IPS DF 4.7 (cell line): Measurements from ENCODE around the gene CNGA3.

Source experiments
- DNase-seq: peaks from one replicate; pipeline ENCODE4 v3.0.0-alpha.2; 2013; ENCODE audit warnings: low spot score; ENCODE audit errors: extremely low read depth

The CNGA3 gene

DNA sequence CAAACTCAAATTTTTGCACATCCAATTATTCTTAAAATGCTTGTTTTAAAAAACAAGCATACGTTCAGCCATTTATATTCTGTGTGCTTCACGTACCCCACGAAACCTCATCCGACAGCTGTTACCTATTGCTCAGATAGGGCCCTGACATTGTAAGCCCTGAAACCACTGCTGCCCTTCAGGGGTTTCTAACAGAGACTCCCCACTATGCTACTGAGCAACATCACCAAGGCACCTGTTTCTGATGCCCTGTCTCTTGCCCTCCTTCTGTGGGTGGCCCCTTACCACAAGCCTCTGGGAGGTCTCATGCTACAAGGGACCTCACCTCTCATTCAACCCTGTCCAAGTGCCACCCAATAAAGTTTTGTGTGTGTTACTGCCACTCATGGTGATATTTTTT lies 18.5 kb upstream of the CNGA3 start:
- DNase-seq, result no peak

DNA sequence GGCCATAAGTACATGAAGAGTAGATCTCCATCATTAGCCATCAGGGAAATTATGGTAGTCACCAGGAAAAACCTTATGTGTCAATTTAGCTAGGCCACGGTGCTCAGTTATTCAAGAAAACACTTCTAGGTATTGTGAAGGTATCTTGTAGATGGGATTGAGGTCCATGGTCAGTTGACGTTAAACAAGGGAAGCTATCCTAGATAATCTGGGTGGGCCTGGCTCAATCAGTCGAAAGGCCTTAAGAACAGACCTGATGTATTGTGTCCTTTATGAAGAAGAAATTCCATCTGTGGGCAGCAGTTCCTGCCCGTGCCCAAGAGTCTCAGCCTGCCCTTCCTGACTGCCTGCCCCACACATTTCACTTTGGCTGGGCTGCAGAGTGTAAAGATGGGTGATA lies 16.7 kb upstream of the CNGA3 start:
- DNase-seq, result no peak

DNA sequence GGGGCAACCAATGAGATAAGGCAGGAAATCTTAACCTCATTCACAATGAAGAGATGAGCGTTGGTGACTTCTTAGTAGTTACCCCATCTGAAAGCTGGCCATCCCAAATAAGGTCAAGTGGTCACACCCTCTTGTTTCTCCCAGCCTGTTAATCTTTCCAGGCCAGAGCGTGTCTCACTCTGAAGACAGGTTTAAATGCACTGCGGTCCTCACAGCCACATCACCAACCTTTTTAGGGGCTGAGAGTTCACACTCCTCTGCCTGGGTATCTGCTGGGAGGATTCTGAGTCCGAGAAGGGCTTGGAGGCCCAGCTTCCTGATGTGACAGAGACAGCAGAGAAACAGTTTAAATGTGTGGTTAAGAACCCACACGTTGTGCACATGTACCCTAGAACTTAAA lies 13.3 kb upstream of the CNGA3 start:
- DNase-seq, result no peak

DNA sequence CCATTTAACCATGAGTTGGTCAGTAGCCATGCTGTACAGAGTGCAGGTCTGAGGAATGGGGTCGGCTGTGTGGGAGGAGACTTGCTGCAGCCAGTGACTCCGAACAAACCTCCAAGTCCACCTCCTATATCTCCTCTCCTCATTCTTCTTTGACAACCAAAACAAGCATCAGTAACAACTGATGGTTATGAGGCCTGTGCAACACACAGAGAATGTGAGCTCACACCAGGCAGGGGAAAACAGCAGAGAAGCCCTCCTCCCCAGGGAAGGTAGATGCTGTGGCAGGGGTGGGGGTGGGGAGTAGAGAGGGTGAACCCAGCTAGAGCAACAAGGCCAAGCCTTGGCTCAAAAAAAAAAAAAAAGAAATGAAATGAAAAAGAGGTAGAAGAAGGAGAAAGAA lies 12.3 kb upstream of the CNGA3 start:
- DNase-seq, result no peak

DNA sequence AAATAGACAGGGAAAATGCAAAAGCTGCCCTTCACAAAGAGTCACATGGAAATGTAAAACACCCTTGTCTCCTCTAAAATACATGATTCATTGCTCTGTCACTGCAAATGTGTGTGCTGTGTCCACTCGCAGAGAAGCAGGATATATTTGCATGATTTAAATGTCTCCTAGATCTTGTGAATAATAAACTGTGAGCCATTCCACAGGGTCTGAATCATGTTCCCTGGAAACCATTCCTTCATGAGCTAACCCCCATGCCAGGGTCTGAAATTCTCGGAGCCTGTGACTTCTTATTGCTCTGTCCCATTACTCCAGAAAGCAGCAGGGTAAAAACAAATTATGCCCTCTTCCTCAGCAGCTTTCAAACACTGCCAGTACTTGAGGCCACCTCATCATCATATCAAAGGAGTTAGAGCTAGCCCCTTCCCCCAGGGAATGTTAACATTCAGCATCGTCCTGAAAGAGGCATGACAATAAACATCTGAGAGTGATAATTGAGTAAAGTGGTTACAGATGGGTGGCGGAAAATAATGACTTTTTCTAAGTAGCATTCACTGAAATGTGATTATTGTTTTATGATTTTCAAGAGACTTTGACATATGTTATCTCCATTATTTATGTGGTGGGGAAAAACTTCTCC lies 11.7 kb upstream of the CNGA3 start:
- DNase-seq, result no peak

DNA sequence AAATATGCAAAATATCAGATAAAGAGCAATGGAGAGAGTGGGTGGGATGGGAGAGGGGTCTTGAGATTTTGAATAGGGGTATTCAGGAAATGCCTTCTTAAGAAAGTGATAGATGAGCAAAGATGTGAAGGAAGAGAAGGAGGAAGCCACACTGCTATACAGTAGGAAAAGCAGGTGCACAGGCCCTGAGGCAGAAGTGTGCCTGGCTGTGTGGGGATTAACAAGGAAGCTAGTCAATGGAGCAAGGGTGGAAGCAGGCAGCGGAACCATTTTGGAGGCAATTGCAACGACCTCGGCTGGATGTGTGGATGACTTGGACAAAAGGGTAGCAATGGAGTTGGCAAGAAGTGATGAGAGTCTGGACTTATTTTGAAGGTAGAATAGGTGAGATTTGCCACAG lies 11.0 kb upstream of the CNGA3 start:
- no peak for DNase-seq

DNA sequence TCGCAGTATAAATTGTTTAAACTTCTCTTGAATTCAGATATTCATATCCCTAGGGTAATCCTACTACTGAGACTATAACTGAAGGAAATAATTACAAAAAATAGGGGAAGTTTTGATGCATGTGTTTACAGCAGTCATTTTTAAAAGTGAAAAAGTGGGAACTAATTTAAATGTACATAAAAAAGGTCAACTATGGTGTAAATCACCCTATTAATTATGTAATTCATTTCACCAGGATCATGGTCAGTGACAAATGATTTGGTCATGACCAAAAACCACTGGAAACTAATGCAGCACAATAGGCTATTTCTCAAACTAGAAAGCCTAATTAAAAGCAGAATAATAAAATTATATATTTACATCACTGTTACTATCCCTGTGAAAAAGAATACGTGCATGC lies 5.0 kb upstream of the CNGA3 start:
- no peak for DNase-seq

DNA sequence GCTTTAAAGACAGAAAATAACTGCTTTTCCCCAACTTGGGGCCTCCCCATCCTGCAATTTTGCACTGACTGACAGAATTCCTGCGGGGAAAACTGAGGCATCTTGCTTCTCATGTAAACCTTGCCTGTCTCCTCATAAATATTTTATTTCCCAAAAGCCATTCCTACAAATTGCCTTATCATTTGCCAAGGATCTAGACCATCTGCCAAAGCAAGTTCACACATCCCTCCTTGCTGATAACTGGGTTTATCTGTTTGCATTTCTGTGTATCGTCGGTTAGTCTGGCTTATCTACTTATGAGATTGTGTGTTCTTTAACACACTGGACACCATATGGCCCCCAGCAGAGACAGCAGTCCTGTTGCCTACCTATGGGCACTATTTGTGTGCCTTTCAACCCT lies 3.0 kb upstream of the CNGA3 start:
- no peak for DNase-seq

DNA sequence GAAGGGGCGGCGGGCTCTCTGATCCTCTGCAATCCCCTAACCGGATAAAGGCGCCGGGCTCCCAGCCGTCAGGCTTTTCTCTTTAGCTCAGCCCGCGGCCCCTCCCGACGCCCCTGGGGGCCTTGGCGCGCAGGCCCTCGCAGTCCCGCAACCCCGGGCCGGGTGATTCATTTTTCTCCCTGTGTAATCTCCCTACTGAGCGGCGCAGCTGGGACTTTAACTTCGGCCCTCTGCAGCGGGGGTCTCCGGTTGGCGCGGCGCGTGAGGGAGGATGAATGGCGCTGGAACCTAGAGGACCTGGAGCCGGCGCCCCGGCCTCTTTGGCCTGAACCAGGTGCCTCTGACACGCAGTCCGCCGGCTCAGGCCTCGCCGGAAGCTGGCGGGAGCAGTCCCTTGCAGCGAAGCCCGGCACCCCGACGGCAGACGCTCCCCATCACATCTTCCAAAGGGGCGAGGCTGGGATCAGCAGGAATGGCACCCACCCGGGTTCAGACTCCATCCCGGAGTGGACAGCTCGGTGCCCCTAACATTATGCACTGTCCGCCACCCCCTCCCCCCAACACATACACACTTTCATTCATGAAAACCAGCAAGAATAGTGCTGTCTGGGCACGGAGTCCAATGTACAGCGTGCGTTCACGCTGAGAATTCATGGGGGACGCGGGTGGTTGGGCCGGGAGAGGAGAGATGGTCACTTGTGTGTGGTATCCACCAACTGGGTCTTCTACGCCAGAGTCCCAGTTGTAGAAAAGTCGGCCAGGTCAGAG lies 1.2 kb downstream of the CNGA3 start:
- DNase-seq, result no peak

DNA sequence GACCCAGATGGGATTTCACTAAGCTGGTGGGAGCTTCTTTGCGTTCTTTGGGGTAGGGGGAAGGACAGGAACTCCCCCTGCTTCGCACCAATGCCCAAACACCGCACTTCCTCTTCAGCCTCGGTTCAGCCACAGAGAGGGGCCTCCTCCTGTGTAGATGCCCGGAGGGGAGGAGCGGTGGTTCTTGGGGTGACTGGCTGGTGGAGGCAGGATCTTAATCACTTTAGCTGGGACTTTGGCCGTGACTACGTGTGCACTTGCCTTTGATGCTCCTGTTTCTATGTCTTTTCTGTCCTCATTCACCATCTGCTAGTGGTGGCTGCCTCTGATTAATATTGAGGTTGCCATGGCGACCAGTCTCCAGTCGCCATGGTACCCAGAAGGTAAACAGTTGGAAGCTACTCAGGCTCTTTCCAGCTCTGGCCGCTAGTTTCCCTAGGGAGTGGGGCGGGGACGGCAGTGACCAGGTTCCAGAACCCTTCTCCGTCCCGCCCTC lies 1.9 kb downstream of the CNGA3 start:
- no peak for DNase-seq

DNA sequence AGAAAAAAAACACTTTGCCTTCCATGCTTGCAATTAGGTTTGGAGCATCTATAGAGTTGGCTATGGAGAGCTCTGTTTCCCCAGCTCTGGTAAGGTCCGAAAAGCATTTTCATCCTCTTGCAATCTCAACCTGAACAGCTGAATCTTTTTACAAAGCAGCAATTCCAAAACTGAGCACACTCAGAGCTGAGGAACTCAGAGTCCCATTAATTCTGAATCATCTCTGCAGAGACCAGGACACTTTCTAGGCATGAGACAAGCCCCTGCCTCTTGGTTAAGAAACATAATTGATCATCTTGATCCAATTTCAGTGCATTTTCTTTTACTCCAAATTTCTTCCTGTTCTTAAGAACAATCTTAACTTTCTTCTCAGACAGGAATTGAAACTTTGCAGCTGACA lies 4.2 kb downstream of the CNGA3 start:
- DNase-seq, result no peak

DNA sequence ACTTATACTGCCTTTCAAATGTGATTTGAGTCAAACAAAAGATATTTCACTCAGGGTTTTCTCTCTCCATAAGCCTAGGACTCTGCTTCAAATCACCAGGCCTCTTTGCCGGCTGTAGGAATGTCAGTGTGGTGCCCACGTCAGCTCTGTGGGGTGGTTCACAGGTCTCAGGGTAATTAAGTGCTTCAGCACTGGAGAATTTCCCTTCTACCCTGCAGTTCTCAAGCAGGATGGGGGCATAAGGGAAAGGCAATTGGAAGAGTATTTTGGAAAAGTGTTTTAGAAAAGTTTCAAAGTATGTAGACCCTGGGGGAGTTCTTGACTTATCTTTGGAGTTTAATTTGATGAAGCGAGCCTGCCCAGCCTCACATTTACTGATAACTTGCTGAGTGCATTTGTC lies 9.6 kb downstream of the CNGA3 start:
- DNase-seq, result no peak

DNA sequence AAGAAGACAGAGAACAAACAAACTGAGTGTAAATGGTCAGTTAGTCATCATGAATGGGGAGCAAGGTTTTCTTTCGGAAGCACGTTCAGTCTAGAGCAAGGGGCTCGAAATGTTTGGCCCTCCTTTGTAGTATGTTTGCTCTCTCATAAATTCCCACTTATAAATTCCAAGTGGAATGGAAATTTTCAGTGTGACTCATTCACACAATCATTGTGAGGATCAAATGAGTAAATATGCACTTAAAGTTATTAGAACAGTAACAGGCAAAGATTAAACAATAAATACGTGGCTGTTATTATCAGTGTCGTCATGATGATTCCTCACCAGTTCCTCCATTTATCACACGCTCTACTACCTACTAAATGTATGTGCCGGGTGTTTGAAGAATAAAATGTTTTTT lies 10.5 kb downstream of the CNGA3 start:
- no peak for DNase-seq

DNA sequence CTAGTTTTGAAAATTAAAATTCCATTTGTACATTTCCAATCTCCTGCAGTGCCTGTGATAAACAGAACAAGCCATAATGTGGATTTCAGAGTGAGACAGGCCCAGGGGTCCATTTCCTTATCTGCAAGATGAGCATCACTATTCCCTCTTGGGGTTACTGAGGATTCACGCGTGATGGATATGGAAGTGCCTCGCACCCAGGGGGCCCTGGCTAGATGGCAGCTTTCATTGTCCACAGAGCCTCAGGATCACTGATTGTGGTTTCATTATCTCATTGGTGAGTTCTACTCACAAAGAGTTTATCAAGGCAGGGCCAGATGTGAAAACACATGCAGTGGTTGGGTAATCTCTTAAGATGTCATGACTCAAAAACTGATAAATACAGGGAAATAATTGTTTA lies 11.6 kb downstream of the CNGA3 start:
- DNase-seq, result no peak

DNA sequence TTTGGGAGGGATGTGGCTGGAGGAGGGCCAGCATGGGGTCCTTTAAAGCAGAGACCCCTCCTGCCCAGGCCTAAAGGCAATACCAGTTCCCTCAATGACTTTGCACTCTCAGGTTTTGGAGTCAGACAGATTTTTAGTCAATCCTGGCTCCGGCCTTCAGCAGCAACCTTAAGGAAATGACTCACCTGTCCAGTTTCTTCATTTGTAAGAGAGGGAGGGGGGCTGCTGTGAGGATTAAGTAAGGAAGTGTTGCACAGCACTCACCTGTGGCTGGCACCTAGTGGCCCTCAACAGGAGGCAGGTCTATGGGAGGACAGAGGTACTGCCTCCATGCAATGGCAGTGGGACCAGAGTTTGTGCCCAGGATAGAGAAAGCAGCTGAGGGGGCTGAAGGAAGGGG lies 13.7 kb downstream of the CNGA3 start:
- DNase-seq, result no peak

DNA sequence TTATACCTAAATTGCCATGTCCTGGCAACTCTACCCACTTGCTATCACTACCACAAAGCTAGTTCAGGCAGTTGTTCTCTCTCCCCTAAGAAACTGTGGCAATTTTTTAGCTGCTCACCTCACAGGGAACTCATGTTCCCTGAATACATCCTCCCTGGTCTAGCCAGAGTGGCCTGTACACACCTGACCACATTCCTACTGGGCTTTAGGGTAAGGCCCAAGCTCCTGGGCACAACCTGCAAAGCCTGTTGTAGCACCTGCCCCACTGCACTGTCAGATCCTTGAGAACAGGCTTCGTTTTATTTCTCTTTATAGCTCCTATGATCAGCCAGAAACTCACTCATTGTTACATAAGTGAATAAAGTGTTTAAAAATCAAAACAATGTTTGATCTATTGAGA lies 21.5 kb downstream of the CNGA3 start:
- no peak for DNase-seq

DNA sequence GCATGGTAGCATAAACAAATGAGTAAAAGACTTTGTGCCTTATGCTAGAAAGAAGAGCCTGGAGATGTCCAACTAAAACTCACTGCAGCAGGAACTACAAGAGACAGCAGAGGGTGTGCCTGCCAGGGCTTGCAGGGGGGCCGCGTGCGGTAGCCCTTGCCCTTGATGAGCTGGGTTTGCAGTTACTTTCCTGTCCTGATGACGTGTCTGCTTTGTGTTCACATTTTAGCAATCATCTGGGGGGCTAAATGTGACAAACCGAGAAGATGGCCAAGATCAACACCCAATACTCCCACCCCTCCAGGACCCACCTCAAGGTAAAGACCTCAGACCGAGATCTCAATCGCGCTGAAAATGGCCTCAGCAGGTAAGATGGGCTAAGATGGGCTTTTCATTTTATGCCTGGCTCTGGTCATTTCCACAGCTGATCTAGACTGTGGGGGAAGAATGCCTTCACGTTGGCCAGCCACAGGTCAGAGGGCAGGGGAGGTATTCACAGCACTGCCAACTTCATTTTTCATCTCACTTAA lies 23.5 kb downstream of the CNGA3 start:
- DNase-seq, result no peak

DNA sequence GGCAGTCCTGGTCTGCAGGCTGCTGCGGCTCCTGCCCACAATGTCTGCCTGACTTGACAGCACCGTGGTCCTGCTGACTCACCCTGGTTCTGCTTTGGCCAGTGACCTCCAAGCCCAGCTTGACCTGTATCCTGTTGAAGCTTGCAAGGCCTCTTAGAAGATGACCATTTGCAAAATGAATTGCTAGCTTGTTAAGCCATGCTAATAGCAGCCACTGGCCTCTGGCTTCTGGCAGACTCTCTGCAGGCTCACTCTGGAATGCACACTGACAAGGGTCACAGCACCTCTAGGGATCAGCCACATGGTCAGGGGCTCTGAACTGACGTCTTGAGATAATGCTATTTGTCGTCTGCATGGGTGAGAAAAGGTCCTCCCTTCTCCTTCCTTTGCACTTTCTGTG lies 25.9 kb downstream of the CNGA3 start:
- no peak for DNase-seq

DNA sequence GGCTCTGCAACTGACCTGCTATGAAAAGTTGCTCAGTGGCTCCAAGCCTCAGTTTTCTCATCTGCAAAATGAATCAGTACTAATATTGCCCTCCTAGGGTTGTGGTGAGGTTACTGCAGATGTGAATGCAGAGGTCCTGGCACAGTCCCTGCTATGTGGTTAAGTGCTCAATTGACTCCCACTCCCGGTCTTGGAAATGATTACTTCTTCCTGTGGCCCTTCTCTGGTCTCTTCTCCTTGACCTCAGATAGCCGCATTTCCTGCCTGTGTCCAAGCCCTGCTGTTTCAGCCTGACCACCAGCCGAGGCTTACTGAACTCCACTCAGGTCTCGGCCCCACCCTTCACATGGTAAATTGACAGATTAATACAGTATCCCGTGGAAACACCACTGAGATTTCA lies 26.3 kb downstream of the CNGA3 start:
- no peak for DNase-seq

DNA sequence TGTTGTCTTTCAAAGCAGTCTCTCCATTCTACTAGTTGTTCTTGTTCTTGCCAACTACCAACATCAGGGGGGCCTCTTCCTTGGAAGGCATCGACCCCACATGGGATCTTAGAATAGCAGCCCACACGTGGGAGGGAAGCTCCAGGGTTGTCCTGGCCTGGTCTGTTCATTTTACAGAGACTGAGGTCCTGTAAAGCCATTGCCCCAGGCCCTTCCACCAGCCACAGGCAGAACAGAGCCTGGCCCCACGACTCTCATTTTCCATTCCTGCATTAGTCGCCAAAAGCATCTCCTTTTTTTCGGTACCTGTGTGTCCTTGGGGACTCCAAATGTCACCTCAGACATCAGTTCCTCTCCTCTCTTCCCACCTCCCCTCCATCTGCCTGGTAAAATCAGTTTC lies 28.0 kb downstream of the CNGA3 start:
- no peak for DNase-seq

DNA sequence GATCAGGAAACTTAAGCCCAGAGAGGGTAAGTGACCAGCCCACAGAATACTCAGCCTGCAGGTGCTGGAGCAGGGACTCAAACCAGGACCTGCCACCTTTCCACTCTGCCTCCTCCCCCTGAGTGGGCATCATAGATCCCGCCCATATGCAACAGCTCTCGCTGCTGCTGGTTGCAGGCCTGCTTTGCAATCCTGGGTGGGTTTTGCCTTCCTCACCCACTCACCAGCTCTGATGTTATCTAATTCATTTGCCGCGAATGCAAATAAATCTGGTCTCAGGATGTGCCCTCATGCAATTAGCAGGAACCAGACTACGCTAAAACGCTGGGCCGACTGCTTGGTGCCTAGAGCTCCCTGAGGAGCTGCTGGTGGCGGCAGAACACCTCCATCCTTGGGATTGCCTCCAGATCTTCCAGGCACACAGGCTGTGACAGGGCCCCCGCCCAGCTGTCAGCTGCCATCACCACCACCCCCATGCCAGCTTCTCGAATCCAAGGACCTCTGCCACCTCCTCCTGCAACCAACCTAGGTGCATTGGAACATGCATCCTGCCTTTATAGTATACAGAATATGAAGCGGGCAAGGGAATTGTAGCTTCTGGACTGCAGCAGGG lies 28.8 kb downstream of the CNGA3 start:
- no peak for DNase-seq

DNA sequence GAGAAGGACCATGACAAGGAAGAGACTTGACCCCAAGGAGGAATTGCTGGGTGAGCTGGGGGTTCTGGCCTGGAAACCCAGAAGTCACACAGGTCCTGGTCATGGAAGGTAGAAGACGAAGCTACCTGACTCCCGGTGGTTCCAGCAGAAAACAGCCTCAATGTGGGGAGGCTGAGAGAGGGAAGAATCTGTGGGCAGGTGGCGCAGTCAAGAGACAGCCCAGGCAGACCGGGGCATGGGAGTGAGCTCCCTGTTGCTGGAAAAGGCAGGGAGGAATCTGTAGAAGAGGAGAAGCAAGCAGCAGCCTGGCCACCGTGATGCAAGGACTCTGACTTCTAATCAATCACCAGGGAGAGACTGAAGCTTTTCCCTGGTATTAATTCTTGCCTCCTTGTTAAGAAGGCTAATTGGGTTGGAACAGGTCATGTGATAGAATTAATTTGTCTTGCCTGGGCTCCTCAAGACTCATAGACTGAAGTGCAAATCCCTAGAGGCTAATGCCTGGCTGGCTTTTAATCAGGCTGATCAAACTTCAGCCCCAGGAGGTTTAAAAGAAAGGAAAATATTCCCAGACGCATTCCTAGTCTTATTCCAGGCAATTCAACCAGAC lies 30.1 kb downstream of the CNGA3 start:
- DNase-seq, result no peak
